ENCODE measurements around the gene KLHL26.

- TF ChIP-seq CTCF (IDR thresholded peaks at IDR 0.05; ENCODE audit: borderline replicate concordance, extremely low read depth, low read length, poor library complexity, severe bottlenecking) = no peak
- TF ChIP-seq EZH2 (IDR thresholded peaks at IDR 0.05; ENCODE audit: borderline replicate concordance, low read depth, low read length, severe bottlenecking) = no peak
These were observed 33.1 kb downstream of the KLHL26 start for GRCh38 chr19:18669883-18670282.

Data from DND-41 (cell line).